ENCODE results near the gene SLX4IP.
"Not testable (repeated sequence)": the region's sequence is repeated elsewhere in the genome, so short reads cannot be mapped to it uniquely, and the experiment has no call there.

The SLX4IP gene

DNA sequence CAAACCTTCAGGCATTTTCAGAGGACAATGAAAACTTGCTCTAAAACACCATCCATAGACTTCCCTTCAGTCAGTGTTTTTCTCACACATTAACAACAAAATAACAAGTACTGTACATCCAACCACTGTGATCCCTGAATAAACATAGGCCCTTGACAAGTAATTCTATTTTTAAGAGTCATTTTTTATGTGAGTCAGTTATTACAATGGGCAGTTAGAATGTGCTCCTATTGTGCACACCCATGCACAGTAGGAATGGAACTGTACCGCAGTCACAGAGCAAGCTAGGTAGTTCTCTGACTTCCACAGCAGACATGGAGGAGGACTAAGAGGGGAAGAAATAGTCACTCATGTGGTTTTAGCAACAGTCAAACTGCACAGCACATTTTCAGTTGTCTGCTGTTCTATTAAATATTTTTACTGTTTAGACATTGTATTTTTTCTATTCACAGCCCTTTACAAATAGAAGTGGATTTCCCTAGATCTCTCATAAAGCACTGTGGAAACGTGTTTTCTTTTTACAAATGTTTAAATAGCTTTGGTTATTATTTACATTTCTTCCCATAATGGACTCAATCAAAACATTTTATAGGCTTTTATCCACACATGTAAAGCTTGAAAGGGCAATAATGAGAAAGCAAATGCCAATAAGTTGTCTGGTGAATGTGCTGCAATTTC, 138.3 kb downstream of the SLX4IP start:
- no peak for DNase-seq (ENCODE audit: low spot score)

GRCh38 chr20:10573951-10574339, 138.8 kb downstream of the SLX4IP start:
- DNase-seq (ENCODE audit: low spot score), result no peak

DNA sequence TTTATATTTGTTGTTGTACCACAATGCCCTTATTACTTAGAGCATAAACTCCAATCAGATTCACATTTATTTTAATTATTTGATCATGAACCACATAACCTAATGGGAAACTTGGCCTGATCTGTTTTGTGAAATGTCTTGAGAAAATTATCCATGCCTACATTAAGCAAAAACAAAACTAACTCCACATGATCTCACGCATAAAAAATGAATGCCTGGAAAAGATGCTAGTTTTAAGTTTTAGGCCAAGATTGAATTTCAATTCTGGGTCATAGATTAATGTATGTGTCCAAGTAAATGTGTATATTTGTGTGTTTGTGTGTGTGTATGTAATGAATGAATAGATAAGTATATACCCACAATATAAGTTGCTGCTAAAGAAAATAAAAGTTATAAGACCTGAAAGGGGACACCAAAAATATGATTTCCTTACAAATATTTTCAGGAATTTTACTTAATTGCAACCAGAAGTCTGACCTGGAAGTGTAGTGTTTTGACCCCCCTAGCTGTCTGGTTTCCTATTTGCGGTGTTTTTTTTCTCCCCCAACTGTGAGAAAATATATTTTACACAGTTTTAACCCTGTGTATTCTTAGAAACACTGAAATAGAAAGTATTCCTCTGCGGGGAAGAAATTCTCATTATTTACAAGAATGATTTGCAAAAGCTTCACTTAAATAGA, 141.4 kb downstream of the SLX4IP start:
- no peak for DNase-seq (ENCODE audit: low spot score)

DNA sequence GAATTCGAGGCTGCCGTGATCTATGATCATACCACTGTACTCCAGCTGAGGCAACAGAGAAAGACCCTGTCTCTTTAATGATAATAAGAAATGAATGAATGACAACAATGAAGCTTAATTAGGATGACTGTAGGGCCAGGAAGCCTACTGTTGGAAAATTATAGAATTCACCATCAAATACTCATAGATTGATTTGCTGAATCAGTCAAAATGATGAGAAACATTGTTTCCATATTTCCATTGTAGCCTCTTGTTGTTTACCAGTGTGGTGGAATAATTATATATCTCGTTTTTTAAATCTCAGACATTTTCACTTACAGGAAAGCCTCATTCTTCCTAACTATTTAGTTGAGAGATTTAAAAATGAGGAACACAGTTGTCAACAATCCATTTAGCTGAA, 142.5 kb downstream of the SLX4IP start:
- DNase-seq (ENCODE audit: low spot score), result no peak

DNA sequence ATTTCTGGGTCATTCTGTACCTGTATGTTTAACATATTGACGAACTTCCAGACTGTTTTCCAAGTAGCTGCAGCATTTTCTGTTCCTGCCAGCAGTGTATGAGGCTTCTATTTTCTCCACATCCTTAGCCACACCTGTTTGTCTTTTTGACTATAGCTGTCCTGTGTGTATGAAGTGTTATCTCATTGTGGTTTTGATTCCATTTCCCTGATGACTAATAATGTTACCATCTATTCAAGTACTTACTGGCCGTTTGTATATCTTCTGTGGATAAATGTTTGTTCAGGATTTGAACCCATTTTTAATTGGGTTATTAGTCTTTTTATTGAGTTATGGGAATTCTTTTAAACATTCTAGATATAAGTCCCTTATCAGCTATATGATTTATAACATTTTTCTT, 143.5 kb downstream of the SLX4IP start:
- DNase-seq (ENCODE audit: low spot score), result no peak

- no peak for DNase-seq (ENCODE audit: low spot score)
These were observed 144.8 kb downstream of the SLX4IP start for GRCh38 chr20:10579942-10580341.

GRCh38 chr20:10580700-10581099, 145.6 kb downstream of the SLX4IP start:
- DNase-seq (ENCODE audit: low spot score), result no peak

DNA sequence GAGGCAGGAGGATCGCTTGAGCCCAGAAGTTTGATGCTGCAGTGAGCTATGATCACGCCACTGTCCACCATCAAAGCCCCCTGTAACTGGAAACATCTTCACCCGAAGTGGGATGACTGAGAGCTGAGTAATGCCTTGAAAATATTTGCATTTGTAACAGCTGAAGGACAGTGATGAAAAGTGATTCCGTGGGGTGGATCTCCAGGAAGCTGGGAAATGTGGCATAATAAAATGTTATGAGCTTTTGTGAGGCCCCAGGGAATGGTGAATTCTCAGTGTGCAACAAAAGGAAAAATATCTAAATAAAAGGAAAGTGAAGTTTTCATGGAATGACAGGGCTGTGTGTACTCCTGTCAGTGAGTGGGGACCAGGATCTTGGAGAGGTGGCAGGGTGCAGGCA, 146.7 kb downstream of the SLX4IP start:
- no peak for DNase-seq (ENCODE audit: low spot score)

- DNase-seq (ENCODE audit: low spot score), result no peak
These were observed 149.3 kb downstream of the SLX4IP start for GRCh38 chr20:10584371-10584770.

DNA sequence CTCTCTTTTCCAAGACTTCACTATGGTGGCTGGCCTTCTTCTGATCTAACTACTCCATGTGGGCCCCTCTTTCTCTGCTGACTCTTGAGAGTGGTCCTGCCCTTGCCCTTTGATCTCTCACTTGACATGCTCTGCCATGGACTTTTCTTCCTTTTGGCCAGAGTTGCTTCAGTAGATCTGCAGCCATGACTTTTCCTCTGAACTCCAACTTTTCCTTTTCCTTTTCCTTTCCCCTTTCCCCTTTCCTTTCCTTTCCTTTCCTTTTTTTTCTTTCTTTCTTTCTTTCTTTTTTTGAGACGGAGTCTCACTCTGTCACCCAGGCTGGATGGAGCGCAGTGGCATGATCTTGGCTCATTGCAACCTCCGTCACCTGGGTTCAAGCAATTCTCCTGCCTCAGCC, 150.2 kb downstream of the SLX4IP start:
- DNase-seq (ENCODE audit: low spot score), result no peak

- DNase-seq (ENCODE audit: low spot score), result no peak
These were observed 151.2 kb downstream of the SLX4IP start for GRCh38 chr20:10586296-10586695.

- DNase-seq (ENCODE audit: low spot score), result not testable (repeated sequence)
These were observed 155.3 kb downstream of the SLX4IP start for GRCh38 chr20:10590446-10590845.

GRCh38 chr20:10590950-10591671, 156.0 kb downstream of the SLX4IP start:
- DNase-seq (ENCODE audit: low spot score), result no peak

DNA sequence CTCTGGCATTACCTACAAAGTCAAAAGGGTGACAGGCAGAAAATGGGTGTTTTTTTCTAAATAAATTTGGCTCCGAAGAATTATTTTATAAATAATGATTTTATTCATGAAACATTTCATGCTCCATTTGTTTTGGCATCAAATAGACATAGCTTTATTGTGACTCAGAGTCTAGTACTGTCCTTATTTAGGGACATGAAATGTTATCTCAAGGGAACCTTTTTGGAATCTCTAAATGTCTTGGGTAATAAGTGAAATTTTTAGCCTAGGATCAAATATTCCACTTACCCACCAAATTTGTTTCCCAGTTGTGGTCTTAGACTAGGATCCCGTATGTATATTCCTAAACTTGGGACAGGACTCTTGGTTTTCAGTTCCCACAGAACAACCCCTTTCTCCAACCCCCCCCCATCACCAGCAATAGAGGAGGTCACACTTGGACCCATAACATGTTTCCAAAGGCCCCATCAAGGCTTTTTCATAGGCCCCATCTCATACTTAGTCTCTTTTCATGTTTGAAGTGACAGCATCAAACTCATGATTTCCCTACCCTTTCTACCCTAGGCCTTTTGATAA, 156.9 kb downstream of the SLX4IP start:
- no peak for DNase-seq (ENCODE audit: low spot score)

GRCh38 chr20:10594296-10594868, 159.3 kb downstream of the SLX4IP start:
- DNase-seq (ENCODE audit: low spot score), result no peak

DNA sequence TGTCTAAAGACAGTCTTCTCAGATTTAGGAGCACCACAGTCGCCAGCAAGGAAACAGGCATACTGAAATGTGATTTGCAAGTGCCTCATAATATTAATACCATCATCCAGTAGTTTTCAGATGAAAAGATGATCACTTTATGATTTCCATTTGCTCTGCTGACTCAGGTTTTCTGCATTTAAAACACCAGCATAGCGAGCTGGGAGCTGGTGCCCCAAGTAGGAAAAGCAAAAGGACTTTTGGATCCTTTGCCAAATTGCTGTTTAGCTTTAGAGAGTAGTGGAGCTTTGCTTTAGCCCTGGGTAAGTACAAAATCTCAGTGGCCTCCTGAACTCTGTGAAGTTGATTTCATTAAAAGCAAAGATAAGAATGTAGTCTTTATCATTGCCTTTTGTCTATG, 160.2 kb downstream of the SLX4IP start:
- DNase-seq (ENCODE audit: low spot score), result no peak

DNA sequence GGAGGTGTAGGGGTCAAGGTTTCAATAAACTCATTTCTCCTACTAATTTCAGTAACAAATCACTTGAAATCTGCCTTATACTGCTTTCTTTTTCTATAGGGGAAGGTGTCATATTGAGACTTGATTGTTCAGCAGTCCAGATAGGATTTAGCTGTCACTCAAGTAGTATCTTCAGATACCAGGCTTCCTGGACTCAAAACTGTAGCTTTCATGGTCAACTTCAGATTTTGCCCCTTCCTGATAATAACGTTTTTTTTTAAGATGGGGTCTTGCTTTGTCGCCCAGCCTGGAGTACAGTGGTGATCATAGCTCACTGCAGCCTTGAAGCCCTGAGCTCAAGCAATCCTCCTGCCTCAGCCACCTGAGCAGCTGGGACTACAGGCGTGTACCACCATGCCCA, 160.9 kb downstream of the SLX4IP start:
- DNase-seq (ENCODE audit: low spot score), result no peak

DNA sequence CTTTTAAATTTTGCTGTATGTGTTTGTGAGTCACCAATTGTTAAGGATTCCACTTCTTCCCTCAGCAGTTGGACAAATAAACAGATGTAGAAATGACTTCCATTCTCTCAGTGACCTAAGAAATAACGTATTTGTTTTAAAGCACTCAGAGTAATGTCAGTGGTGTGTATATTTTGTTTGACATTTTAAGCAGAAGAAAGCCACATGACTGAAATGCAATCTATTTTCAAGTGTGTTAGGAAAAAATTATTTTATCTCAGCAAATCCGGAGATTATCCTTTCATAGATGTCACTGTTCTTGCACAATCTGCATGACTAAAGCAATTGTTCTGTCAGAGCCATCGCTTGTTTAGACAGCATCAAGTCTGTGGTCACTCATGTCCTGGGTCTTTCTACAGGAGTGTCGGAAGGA, 161.6 kb downstream of the SLX4IP start:
- peak; percentile 26 for DNase-seq (ENCODE audit: low spot score)

DNA sequence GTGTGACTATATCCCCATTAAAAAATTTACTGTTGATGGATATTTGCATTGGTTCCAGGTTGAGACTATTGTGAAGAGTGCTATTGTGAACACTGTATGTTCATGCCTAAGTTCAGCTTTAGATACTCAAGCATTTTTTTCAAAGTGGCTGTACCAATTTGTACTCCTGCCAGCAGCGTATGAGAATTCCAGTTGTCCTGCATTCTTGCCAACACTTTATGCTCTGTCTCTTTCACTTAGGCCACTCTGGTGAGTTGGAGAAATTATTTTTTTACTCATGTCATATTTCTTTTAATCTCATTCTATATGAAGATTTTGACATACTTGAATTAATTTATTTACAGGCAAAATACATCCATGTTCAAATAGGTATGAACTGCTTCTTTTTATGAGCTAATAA, 162.5 kb downstream of the SLX4IP start:
- no peak for DNase-seq (ENCODE audit: low spot score)

DNA sequence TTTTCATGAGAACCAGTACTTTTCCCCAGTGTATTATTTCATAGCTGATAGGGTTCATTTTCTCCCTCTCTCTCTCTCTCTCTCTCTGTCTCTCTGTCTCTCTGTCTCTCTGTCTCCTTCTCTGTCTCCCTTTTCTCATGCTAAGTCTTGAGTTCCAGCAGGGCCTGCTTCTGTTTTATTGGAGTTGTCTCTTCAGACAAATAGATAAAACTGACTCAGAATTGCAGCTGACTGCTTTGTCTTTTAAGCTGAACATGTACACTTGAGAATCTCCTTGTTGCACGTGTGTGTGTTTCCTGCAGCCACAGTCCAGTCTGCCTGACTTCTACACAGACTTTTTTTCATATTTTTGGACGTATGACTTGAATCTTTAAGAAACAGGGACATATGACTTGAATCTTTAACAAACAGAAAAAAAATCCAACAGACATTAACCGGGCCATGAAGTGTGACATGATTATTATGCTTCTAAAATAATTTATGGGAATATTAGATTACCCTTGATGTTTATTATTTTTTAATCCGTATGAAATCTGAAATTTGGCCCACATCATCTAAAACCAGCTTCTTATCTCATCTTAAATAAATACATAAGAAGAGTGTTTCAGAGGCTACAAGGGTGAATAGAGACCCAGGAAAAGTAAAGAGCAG, 167.2 kb downstream of the SLX4IP start:
- DNase-seq (ENCODE audit: low spot score), result no peak

DNA sequence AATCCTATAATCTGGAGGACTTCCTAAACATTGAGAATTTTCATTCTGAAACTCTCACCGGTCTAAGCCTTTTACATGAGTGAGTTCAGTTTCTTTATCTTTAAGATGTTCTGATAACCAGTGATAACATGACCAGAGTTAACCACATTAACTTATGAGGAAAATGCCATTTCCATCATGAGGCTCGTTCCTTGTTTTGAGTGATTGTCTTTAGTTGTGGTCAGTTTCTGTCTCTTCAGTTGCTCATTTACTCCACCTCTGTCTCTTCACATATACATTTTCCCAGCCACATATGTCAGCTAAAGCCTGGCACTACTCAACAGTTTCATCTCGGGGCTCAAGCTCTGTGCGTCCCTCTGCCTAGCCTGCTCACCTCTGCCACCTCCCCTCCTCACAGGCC, 168.3 kb downstream of the SLX4IP start:
- DNase-seq (ENCODE audit: low spot score), result no peak

All from AG08396 (cell line).